HFF-Myc (cell line): ENCODE results near the gene SYP.

Experiments
- DNase-seq: peaks from one replicate; pipeline ENCODE4 v3.0.0-alpha.2; 2011; ENCODE audit warnings: low read depth; ENCODE audit errors: extremely low read depth
- H3K4me3 ChIP-seq: replicated peaks from 2 replicates; pipeline ENCODE4 v1.5.1; 2011; ENCODE audit warnings: low read depth, mild to moderate bottlenecking, control low read depth, low read length
- TF ChIP-seq, protein P1 (sequence below): IDR thresholded peaks from 2 replicates; pipeline ENCODE4 v1.5.1; 2012; ENCODE audit warnings: mild to moderate bottlenecking, low read depth, low read length, control low read depth; ENCODE audit errors: missing control alignments

SYP gene

DNA sequence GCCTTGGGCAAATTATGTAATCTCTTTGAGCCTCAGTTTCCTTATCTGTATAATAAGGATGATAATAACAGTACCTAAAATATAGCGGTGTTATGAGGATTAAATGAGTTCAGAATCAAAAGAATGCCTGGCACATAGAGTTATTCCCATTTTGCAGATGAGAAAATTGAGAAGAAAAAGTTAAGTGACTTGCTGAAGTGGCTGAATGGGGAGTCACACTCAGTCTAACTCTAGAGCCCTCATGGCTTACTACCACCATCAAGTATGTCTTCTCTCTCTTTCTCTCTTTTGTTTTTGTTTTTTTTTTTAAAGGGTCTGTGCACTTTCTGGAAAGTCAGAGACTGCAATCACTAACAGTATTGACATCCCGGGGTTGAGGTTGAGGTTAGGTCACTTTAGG, 32.5 kb upstream of the SYP start:
- DNase-seq = no peak
- H3K4me3 ChIP-seq = no peak overlapping the region
- TF ChIP-seq, protein P1, sequence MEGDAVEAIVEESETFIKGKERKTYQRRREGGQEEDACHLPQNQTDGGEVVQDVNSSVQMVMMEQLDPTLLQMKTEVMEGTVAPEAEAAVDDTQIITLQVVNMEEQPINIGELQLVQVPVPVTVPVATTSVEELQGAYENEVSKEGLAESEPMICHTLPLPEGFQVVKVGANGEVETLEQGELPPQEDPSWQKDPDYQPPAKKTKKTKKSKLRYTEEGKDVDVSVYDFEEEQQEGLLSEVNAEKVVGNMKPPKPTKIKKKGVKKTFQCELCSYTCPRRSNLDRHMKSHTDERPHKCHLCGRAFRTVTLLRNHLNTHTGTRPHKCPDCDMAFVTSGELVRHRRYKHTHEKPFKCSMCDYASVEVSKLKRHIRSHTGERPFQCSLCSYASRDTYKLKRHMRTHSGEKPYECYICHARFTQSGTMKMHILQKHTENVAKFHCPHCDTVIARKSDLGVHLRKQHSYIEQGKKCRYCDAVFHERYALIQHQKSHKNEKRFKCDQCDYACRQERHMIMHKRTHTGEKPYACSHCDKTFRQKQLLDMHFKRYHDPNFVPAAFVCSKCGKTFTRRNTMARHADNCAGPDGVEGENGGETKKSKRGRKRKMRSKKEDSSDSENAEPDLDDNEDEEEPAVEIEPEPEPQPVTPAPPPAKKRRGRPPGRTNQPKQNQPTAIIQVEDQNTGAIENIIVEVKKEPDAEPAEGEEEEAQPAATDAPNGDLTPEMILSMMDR = no peak

DNA sequence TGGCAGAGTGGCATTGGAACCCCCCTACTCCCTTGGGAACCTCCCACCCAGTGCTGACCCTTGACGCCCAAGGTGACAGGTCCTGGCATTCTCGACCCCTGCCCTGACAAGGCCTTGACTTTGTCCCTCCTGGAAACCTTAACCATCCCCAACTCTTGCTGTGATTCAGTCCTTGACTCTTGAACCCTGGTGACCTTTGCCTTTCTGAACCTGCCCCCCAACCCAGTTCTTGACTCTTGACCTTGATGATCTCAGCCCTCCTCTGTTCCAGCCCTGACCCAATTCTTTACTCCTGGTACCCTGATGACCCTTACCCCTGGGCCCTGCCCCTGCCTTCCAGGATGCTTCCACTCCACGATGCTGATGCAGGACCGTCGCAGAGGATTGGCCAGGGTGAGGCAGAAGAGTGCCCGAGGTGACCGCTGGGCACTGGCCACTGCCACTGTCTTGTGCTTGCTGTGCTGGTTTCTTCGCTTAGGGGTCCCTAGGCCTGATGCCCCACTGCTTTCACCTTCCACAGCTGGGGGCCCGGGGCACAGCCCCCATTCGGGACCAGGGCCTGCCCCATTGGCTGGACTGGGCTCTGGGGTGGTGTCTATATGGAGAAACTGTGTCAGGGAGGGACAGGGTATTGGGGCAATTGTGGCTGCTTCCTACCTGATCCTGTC, 31.5 kb upstream of the SYP start:
- DNase-seq = no peak
- H3K4me3 ChIP-seq = no peak overlapping the region
- TF ChIP-seq, protein P1 = no peak

DNA sequence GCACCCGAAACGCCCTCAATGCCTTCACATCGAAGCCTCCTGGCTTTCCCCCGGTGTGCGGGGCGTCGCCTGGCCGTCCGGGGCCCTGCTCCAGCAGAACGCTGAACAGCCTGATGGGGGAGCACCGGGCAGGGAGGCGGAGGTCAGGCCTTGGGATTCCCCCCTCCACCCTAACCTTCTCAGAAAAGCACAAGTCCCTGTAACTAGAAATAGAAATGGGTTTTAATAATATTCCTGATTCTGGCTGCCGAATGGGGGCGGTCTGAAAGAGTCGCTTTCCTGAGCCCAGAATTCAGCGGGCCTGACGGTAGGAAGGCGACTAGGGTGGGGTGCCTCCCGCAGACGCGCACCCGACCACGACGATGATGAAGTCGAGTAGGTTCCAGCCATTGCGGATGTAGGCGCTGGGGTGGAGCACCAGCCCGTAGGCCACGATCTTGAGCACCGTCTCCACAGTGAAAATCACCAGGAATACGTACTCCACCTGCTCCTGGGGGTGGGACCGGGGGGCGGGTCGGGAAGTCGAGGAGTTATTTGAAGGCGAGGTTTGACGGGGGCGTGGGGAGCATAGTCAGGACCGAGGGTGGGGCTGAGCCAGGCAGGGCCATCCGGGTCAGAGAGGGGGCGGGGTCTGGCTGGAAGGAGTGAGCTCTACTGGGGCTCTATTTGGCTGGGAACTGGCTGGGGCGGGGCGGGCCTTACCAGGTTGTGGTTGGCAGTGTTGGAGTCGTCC, 30.7 kb upstream of the SYP start:
- TF ChIP-seq, protein P1 = no peak
- H3K4me3 ChIP-seq = no peak overlapping the region
- no peak for DNase-seq

DNA sequence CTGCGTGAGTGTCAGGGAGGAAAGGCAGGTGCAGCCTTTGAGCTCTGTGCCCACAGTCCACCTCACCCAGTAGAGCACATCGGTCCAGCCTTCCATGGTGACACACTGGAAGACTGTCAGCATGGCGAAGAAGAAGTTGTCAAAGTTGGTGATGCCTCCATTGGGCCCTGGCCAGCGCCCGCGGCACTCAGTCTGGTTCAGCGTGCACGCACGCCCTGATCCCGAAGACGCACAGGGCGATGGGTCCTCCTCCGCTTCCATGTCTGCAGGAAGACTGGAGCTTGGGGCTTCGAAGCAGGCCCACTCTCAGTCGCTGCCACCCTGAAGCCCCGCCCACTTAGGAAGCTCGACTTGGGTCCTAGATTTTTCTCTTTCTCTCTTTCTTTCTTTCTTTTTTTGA, 28.2 kb upstream of the SYP start:
- no peak for DNase-seq
- TF ChIP-seq, protein P1 = no peak
- H3K4me3 ChIP-seq = no peak overlapping the region

DNA sequence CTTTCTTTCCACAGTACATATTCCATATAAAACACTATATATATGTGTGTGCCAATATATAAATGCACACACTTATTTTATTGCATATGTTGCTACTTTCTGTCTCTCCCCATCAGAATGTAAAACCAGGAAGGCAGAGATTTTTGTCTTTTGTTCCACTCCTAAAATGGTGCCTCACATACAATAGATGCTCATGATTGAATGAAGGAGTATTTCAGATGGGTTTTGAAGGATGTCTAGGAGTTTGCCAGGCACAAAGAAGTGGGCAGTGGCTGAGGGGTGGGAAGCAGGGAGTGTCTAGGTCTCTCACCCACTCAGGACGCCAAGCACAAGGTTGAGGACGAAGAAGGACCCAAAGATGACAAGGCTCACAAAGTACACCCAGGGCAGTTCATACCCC, 27.7 kb upstream of the SYP start:
- TF ChIP-seq, protein P1 = no peak
- H3K4me3 ChIP-seq = no peak overlapping the region
- no peak for DNase-seq

DNA sequence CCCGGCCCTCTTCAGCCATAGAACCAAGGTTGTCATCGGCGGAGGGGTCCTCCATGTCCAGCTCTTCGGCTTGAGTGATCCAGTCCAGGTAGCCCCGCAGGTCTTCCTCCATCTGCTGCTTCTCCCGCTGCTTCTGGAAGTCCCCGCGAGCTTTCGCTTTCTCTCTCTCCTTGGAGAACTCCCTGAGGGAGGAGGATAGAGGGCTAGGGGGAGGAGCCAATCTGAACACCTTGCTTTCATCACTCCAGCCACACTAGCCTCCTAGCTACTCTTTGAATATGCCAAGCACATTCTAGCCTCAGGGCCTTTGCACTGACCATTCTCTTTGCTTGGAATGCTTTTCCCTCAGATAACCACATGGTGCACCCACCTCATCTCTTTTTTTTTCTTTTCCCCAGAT, 27.0 kb upstream of the SYP start:
- TF ChIP-seq, protein P1 = no peak
- no peak overlapping the region for H3K4me3 ChIP-seq
- no peak for DNase-seq
